HG03135 (cell line): ENCODE results near the gene GARIN5A.

ENCODE experiments used
- ATAC-seq: cut with Tn5 transposase; IDR thresholded peaks from one replicate; pipeline ENCODE4 v1.9.1; 2021; ENCODE audit warnings: mild to moderate bottlenecking, moderate library complexity; ENCODE audit not compliant: unreplicated experiment

The GARIN5A gene

DNA sequence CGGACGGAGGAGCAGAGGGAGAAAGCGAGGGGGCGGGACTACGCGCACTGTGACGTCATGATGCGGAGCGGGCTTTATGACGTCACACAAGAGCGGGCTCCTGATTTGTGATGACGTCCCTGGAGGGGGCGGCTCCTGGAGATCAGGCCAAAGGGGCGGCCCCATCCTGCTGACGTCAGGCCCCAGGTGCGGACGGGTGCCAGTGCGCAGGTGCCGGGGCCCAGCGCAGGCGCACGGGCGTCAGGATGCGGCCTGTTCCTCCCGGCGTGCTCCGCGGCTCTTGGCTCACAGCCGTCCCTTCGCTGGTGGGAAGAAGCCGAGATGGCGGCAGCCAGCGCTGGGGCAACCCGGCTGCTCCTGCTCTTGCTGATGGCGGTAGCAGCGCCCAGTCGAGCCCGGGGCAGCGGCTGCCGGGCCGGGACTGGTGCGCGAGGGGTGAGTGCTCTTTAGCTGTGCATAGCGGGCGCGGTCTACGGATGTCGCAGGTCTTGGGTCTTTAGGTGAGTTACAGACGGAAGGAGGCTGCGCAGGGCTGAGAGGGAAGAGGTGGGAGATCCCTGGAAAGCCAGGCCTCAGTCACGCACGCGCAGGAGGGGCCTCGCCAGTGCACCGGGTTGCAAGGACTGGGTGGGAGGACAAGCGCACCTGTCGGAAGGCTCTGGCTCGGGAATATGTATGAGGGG is at the start of gene GARIN5A, which contains the start of gene EMC10:
TSS of gene GARIN5A (minus strand) at position 625 of the 683 bp plus-strand sequence. CDS start at position 165, 460 bp downstream.
TSS of gene EMC10 (plus strand) at position 284 of the 683 bp plus-strand sequence. CDS start at position 322, 38 bp downstream.
- ATAC-seq = peak; percentile 72

DNA sequence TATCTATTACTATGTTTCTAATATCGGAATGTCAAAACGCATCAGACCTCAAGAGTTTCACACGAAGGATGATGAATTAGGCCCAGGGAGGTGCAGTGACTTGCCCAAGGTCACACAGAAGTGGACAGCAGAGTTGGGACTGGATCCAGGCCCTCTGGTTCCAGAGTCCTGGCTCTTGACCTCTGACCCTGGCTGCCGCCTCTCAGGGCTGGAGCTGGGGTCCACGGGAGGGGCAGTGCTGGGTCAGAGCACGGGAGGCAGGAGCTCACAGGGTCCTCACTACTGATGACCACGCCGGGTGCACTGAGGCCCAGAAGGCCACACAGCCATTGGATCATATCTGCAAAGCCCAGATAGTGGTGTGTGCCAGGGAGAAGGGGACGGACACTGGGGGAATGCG is 46.2 kb upstream of the GARIN5A start:
- ATAC-seq = no peak

DNA sequence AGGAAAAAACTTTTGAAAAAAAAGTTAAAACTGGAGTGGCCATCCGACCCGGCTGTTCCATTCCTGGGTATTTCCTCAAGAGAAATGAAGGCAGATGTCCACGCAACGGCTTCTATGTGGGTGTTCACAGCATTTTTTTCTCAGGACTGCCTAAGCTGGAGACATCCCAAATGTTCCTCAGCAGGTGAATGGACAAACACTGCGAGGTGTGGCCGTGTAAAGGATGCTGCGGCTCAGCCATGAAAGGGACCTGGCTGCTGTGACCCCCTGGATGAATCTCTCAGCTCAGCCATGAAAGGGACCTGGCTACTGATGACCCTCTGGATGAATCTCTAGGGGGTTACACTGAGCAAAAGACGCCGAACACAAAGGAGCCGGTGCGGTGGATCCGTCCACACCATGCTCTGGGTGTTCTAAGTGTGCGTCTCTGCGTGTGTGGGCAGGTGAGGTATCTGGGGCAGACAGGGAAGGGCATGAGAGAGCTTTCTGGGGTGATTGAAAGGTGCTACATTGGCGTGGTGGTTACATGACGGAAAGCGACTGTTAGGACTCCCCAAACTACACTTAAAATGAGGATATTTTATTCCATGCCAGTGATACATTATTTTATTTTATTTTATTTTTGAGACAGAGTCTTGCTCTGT is 44.3 kb upstream of the GARIN5A start:
- ATAC-seq = no peak

- no peak for ATAC-seq
These were observed 42.4 kb upstream of the GARIN5A start for GRCh38 chr19:50519006-50519575.

- no peak for ATAC-seq
These were observed 41.7 kb upstream of the GARIN5A start for GRCh38 chr19:50518091-50519005.

GRCh38 chr19:50517704-50518075 is 41.0 kb upstream of the GARIN5A start:
- ATAC-seq = no peak

DNA sequence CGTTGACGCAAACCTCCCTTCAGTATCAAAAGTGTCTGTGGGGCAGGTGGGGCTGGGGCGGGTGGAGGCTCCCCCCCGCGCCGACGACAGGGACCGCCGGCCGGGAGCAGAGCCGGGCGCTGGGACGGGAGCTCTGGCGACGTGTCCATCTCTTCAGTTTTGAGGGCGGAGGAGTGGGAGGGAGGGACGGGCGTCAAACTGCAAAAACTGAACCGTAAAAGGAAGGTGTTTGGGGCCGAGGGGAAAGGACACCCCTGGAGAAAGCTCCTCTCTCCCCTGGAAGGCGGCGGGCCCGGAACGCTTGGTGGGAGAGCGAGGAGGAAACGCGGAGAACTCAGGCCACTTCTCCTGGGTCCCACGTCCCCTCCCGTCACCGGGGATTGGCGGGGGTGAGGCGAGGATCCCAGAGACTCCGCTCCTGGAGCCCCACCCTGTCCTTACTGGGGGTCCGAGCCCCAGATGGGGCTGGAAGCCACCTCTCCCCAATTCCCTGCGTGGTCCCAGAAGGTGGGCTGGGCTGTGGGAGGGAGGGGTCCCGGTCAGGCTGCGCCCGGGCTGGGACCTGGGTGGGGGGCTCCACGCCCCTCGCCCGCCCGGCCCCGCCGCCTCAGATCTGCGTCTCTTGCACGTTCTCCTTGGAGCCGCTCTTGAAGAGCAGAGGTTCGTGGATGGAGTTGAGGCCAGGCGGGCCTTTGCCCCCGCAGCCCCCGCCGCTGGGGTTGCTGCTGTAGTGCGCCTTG is 40.5 kb upstream of the GARIN5A start:
- no peak for ATAC-seq

- ATAC-seq = no peak
These were observed 39.8 kb upstream of the GARIN5A start for GRCh38 chr19:50516456-50516855.

DNA sequence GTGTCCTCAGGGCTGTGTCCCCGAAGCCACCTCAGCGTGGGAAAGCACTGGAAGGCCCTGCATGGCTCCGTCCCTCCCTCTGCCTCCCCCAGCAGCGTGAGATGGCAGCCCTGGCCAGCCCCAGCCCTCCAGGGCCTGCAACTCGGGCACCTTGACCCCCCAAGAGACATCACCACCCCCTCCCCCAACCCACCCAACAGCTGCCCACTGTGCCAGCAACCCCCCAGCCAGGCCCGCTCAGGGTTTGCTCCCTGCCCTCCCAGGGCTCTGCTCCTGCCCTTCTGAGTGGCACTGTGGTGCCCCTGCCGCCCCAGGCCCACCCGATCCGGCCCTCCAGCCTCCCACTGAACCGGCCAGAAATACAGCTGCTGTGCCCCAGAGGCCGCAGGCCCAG is 38.5 kb upstream of the GARIN5A start:
- no peak for ATAC-seq

DNA sequence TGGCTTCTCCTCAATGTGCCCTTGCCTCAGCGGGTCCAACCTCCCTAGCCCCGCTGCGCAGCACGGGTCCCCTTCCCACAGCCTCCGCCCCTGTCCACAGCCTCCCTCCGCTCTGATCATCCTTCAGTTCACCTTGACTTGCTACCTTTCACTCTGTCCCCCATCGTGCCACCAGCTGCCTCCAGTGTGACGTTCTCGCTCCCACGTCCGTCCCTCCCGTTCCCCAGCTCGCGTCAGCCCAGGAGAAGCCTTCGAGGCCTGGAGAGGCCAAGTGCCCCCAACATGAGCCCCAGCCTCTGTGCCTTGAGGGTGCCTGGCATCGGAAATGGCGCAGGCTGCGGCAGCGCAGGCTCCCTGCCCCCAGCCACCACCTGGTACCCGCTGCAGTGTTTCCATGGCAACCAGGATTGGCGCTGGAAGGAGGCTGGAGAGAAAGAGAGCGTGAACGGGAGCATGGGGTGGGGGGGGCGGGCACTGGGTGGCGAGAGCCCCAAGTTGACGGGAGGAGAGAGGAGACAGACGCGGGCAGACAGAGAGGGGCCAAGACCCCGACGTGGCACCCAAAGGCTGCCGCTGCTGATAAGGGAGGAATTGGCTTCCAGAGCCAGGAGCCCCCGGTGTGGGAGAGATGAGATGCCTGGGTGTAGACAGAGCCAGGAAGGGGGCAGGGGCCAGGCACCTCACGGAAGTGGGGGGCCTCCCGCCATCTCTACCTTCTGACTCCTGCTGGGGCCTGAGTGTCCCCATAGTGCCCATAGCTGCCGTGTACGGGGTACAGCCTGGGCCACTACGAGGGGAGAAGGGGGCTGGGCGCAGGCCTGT is 37.9 kb upstream of the GARIN5A start:
- ATAC-seq = no peak

GRCh38 chr19:50513746-50514345 is 37.2 kb upstream of the GARIN5A start, which contains the start of gene ASPDH:
ASPDH (minus strand) TSS chr19:50513913; CDS start chr19:50513823, 90 bp downstream.
- no peak for ATAC-seq

DNA sequence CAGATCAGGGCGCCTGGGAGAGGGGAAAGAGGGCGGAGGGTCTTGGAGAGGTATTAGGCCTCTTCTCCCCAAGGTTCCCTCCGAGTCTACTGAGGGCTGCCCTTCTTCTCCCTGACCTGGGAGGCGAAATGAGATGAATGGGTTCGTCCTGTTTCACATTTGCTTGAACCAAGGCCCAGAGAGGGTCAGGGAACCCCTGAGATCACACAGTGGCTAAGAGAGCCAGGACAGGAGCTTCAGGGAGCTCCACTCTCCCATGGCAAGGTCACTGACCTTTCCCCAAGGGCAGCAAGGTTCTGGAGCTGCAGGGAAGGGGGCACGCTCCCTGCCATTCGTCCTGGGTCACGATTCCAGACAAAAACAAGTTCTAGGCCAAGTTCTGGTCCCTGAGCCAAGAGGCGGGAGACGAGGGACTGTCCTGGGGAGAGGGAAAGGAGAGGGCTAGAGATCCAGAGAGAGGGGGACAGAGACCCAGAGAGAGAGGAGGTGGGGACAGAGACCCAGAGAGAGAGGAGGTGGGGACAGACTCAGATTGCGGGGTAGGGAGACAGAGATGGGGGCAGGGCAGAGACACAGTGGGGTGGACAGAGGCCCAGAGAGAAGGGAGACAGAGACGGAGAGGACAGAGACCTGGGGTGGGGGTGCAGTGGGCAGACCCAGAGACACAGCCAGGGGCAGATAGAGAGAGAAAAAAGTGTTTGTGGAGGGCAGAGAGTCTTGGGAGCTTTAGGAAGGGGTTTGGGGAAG is 36.5 kb upstream of the GARIN5A start:
- no peak for ATAC-seq

- ATAC-seq = no peak
These were observed 35.7 kb upstream of the GARIN5A start for GRCh38 chr19:50512112-50512998.

- peak; percentile 88 for ATAC-seq
These were observed 34.6 kb upstream of the GARIN5A start, which contains the start of gene JOSD2 for GRCh38 chr19:50511069-50511822. JOSD2 (minus strand) TSS chr19:50511191; CDS start chr19:50510431, 760 bp downstream.

GRCh38 chr19:50510700-50511068 is 34.0 kb upstream of the GARIN5A start:
- ATAC-seq = no peak

GRCh38 chr19:50510121-50510670 is 33.5 kb upstream of the GARIN5A start:
- ATAC-seq = no peak
